ENCODE data around the gene TAS1R2.

DNA sequence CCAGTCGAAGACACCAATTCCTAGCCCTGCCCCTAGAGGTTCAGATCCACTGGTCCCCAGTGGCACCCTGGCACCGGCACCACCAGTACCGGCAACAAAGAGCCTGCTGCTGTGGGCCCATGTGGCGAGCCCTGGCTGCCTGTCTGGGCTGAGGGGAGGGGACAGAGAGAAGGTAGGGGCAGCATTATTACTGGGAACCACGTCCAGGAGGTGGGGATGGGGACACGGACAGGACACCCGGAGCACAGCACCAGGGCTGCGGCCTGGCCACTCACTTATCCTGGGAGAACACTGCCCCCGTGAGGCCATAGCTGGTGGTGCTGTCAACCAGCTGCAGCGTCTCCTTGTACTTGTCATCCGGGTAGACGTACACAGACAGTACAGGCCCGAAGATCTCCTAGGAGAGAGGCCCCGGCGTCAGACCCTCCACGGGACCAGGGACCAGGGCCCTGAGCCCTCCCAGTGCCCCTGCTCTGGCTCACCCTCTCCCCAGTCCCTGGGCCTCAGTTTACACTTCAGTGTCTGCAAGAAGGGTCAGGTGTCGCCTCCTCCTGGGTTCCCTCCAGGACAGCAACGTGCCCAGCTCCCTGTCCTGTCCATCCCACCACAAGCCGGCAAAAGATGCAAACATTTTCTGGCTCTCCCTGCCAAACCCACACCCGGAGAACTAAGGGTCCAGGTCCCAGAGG lies 15.8 kb upstream of the TAS1R2 start:
- TF ChIP-seq CHD2 (IDR thresholded peaks at IDR 0.05; ENCODE audit: low read length, partially characterized antibody), result no peak
- TF ChIP-seq, protein P1, sequence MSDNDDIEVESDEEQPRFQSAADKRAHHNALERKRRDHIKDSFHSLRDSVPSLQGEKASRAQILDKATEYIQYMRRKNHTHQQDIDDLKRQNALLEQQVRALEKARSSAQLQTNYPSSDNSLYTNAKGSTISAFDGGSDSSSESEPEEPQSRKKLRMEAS (IDR thresholded peaks at IDR 0.05), result no peak
- TF ChIP-seq, protein P2, sequence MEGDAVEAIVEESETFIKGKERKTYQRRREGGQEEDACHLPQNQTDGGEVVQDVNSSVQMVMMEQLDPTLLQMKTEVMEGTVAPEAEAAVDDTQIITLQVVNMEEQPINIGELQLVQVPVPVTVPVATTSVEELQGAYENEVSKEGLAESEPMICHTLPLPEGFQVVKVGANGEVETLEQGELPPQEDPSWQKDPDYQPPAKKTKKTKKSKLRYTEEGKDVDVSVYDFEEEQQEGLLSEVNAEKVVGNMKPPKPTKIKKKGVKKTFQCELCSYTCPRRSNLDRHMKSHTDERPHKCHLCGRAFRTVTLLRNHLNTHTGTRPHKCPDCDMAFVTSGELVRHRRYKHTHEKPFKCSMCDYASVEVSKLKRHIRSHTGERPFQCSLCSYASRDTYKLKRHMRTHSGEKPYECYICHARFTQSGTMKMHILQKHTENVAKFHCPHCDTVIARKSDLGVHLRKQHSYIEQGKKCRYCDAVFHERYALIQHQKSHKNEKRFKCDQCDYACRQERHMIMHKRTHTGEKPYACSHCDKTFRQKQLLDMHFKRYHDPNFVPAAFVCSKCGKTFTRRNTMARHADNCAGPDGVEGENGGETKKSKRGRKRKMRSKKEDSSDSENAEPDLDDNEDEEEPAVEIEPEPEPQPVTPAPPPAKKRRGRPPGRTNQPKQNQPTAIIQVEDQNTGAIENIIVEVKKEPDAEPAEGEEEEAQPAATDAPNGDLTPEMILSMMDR (IDR thresholded peaks at IDR 0.05), result peak; percentile 65
- peak; percentile 84 for TF ChIP-seq ZFP36 (IDR thresholded peaks at IDR 0.05; ENCODE audit: borderline replicate concordance, partially characterized antibody)
- TF ChIP-seq RNF2 (IDR thresholded peaks at IDR 0.05; ENCODE audit: borderline replicate concordance, low read depth), result no peak
- no peak for TF ChIP-seq RFX5 (IDR thresholded peaks at IDR 0.05)
- TF ChIP-seq POLR2A (IDR thresholded peaks at IDR 0.05; ENCODE audit: low read length), result no peak
- TF ChIP-seq, protein P3, sequence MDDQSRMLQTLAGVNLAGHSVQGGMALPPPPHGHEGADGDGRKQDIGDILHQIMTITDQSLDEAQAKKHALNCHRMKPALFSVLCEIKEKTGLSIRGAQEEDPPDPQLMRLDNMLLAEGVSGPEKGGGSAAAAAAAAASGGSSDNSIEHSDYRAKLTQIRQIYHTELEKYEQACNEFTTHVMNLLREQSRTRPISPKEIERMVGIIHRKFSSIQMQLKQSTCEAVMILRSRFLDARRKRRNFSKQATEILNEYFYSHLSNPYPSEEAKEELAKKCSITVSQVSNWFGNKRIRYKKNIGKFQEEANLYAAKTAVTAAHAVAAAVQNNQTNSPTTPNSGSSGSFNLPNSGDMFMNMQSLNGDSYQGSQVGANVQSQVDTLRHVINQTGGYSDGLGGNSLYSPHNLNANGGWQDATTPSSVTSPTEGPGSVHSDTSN (IDR thresholded peaks at IDR 0.05), result no peak

Measured in A549 (cell line).